Stimulated activated CD8-positive, alpha-beta memory T cell treated with anti-CD3 and anti-CD28 coated beads, Interleukin-2, amount 100 ng/mL, for 48 hours (primary cell): ENCODE results near the gene BCAT1.

Experiments used
- DNase-seq, 2 donors: peaks; one replicate each; pipeline ENCODE4 v3.0.0-alpha.2; 2020; ENCODE audit warnings: low read depth in 2 of 2

The BCAT1 gene

GRCh38 chr12:24948757-24949722, at the start of gene BCAT1:
BCAT1 (minus strand) TSS chr12:24949101; CDS start chr12:24948932, 169 bp downstream.
- DNase-seq, result peak; percentile 36 to 51

GRCh38 chr12:24997970-24998582, 49.2 kb upstream of the BCAT1 start:
- no peak for DNase-seq

- DNase-seq, result no peak
Measured at GRCh38 chr12:24997496-24997895, 48.6 kb upstream of the BCAT1 start.

- no peak for DNase-seq
Measured at GRCh38 chr12:24996820-24997219, 47.9 kb upstream of the BCAT1 start.

- DNase-seq, result no peak
Measured at GRCh38 chr12:24996102-24996797, 47.3 kb upstream of the BCAT1 start.

GRCh38 chr12:24993793-24994192, 44.9 kb upstream of the BCAT1 start:
- no peak for DNase-seq

GRCh38 chr12:24991209-24992049, 42.5 kb upstream of the BCAT1 start:
- no peak for DNase-seq

- no peak for DNase-seq
Measured at GRCh38 chr12:24989216-24989615, 40.3 kb upstream of the BCAT1 start.

- no peak for DNase-seq
Measured at GRCh38 chr12:24982250-24982649, 33.3 kb upstream of the BCAT1 start.

GRCh38 chr12:24979976-24980730, 31.3 kb upstream of the BCAT1 start:
- no peak for DNase-seq

- no peak for DNase-seq
Measured at GRCh38 chr12:24979329-24979728, 30.4 kb upstream of the BCAT1 start.

GRCh38 chr12:24977711-24978110, 28.8 kb upstream of the BCAT1 start:
- DNase-seq, result no peak

- no peak for DNase-seq
Measured at GRCh38 chr12:24977060-24977459, 28.2 kb upstream of the BCAT1 start.

- DNase-seq, result no peak
Measured at GRCh38 chr12:24975425-24975824, 26.5 kb upstream of the BCAT1 start.

- no peak for DNase-seq
Measured at GRCh38 chr12:24974216-24974615, 25.3 kb upstream of the BCAT1 start.

GRCh38 chr12:24972078-24972477, 23.2 kb upstream of the BCAT1 start:
- no peak for DNase-seq

- DNase-seq, result no peak
Measured at GRCh38 chr12:24970177-24970576, 21.3 kb upstream of the BCAT1 start.

- DNase-seq, result no peak
Measured at GRCh38 chr12:24966951-24967564, 18.2 kb upstream of the BCAT1 start.

- no peak for DNase-seq
Measured at GRCh38 chr12:24964342-24964741, 15.4 kb upstream of the BCAT1 start.

GRCh38 chr12:24960222-24960855, 11.4 kb upstream of the BCAT1 start:
- DNase-seq, result peak; percentile 30 to 31
